T-helper 1 cell treated with Interleukin-12 subunit alpha and Interleukin-12 subunit beta and Interleukin-4 antibody, amounts not matched to agents 30 μg/mL and 1 μg/mL, for 36 hours (primary cell): Measurements from ENCODE around the gene VMO1.
A peak's percentile ranks its signal among the peaks of the same experiment; 100 is the strongest.

Experiments
- H3K27ac Mint-ChIP-seq: one replicate; pipeline ENCODE4 v1.8.0; 2021; ENCODE audit warnings: mild to moderate bottlenecking, mixed read lengths
- H3K27me3 Mint-ChIP-seq: one replicate; pipeline ENCODE4 v1.8.0; 2021; ENCODE audit warnings: low read depth, mixed read lengths
- H3K36me3 Mint-ChIP-seq: one replicate; pipeline ENCODE4 v1.8.0; 2021; ENCODE audit warnings: low read depth, mixed read lengths
- H3K4me1 Mint-ChIP-seq: one replicate; pipeline ENCODE4 v1.8.0; 2021; ENCODE audit warnings: low read depth, mixed read lengths
- H3K4me3 Mint-ChIP-seq: one replicate; pipeline ENCODE4 v1.8.0; 2021; ENCODE audit warnings: mild to moderate bottlenecking, moderate library complexity, mixed read lengths
- H3K9me3 Mint-ChIP-seq: one replicate; pipeline ENCODE4 v1.8.0; 2021; ENCODE audit warnings: mixed read lengths

Gene VMO1

DNA sequence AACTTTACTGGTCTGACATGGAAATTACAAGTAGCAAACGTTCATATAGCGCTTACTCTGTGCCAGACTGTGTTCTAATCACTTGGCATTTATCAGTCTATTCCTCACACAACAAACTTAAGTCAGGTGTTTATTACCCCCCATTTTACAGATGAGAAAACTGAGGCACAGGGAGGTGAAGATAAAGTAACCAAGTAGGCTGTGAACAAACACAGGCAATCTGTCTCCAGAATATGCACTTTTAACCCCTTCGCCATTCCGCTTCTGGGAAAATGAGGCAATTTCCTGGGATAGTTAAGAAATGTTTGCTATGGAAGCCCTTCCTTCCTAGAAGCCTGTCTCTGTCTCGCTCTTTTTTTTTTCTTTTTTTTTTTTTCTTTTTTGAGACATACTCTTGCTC lies 34.2 kb downstream of the VMO1 start:
- Mint-ChIP-seq H3K4me3 (no peak overlapping the region), H3K4me1 (peaks cover 14% of the 10 kb centered on the region), H3K27me3 (peaks cover 44% of the 10 kb centered on the region), H3K9me3 (no peaks in the 10 kb centered on the region), H3K36me3 (peaks cover 2% of the 10 kb centered on the region), H3K27ac (no peak overlapping the region)

DNA sequence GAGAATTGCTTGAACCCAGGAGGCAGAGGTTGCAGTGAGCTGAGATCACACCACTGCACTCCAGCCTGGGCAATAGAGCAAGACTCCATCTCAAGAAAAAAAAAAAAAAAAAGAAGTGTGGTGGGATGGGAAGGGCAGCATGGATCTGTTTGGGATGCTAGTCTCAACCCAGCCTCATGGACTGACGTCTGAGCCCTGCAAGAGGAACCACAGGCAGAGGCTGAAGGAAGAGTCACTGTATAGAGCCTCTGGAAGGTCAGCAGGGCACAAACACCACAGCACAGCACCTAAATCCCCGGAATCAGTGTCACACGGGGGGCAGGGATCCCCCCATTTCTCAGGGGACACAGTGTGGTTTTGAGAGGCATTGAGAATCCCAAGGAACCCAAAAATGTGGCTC lies 35.6 kb downstream of the VMO1 start:
- Mint-ChIP-seq H3K4me1 (peaks cover 18% of the 10 kb centered on the region), H3K27ac (no peak overlapping the region), H3K9me3 (no peaks in the 10 kb centered on the region), H3K36me3 (peaks cover 2% of the 10 kb centered on the region), H3K4me3 (no peak overlapping the region), H3K27me3 (peaks cover 48% of the 10 kb centered on the region)

DNA sequence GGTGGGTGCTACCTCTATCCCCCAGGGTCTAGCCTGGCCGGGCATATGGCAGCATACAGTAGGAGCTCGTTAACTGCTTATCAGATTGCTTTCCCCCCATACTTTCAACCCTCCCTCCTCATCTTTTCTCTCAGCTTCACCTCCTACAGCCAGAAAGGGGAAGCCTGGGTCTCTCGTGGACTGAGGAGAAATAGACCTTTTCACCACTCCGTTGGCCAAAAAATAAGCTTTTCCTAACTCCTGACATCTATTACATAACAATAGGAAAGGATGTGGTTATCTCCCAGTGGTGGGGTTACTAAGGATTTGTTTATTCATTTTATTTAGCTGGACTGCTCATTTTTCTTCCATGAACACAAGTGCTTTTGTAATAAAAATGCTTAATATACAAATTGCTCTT lies 37.5 kb downstream of the VMO1 start:
- H3K4me3 Mint-ChIP-seq: peak overlapping the region; percentile 32
- peak overlapping the region; percentile 5 for H3K27ac Mint-ChIP-seq
- H3K27me3 Mint-ChIP-seq: peaks cover 35% of the 10 kb centered on the region
- H3K4me1 Mint-ChIP-seq: peaks cover 21% of the 10 kb centered on the region
- no peaks in the 10 kb centered on the region for H3K9me3 Mint-ChIP-seq
- peaks cover 2% of the 10 kb centered on the region for H3K36me3 Mint-ChIP-seq

DNA sequence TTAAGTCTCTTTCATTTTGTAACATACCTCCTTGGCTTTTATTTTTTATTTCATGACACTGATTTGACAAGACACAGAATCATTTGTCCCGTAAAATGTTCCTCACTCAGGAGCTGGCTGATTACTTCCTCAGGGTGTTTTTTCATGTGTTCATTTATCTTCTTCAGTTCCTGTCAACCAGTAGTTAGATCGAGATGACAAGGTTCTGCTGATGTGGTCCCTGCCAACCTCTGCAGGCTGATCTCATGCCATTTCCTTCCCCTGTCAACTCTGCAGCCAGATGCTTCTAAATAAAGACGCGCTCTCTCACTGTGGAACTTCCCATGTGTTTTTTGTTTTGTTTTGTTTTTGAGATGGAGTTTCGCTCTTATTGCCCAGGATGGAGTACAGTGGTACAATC lies 38.3 kb downstream of the VMO1 start:
- peaks cover 2% of the 10 kb centered on the region for H3K36me3 Mint-ChIP-seq
- peak overlapping the region; percentile 87 for H3K27ac Mint-ChIP-seq
- H3K4me3 Mint-ChIP-seq: peak overlapping the region; percentile 79
- H3K4me1 Mint-ChIP-seq: peaks cover 21% of the 10 kb centered on the region
- H3K9me3 Mint-ChIP-seq: no peaks in the 10 kb centered on the region
- H3K27me3 Mint-ChIP-seq: peaks cover 29% of the 10 kb centered on the region

DNA sequence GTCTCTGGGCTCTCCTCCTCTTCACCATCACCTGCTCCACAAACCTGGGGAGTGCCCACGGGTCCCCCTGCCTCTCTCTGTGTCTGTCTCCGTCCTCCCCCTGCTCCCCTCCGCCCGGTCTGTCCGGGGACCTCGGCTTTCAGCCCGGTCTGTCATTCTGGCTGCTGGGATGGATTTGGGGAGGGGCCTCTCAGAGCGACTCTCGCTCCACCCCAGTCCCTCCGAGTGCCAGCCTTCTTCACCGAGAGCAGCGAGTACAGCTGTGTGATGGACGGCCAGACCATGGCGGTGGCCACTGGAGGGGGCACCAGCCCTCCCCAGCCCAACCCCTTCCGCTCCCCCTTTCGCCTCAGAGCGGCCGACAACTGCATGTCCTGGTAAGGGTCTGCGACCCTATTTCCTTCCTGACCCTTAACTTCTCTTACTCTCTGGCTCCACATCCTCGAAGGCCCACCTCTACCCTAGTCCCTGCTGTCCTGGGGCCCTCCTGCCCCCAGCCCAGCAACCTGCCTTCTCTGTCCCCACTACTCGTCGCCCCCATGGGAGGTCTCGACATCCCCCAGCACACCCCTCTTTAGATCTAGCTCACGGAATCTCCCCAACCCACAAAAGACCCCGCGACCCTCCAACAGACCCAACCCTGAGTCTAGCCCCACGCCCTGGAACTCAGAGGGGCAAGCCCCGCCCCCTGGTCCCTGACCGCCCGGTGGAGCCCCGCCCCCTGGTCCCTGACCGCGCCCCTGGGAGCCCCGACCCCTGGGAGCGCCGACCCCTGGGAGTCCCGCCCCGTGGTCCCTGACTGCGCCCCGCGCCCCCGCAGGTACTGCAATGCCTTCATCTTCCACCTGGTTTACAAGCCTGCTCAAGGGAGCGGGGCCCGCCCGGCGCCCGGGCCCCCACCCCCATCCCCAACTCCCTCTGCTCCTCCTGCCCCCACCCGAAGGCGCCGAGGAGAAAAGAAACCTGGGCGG lies 40.9 kb downstream of the VMO1 start:
- H3K36me3 Mint-ChIP-seq: peaks cover 2% of the 10 kb centered on the region
- H3K4me3 Mint-ChIP-seq: no peak overlapping the region
- H3K4me1 Mint-ChIP-seq: peaks cover 25% of the 10 kb centered on the region
- peaks cover 32% of the 10 kb centered on the region for H3K27me3 Mint-ChIP-seq
- no peaks in the 10 kb centered on the region for H3K9me3 Mint-ChIP-seq
- no peak overlapping the region for H3K27ac Mint-ChIP-seq

DNA sequence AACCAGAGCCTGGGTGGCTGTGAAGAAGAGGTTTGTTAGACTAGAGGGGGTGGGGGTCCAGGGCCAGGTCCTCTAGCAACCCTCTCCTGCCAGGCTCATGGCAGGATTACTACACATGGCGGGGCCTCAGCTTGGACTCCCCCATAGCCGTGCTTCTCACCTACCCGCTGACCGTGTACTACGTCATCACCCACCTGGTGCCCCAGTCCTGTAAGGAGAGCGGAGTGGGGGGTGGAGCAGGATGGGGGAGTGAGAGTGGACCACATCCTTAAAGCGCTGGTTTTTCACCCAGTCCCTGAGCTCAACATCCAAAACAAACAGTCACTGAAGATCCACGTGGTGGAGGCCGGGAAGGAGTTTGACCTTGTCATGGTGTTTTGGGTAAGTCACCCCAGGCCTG lies 42.3 kb downstream of the VMO1 start:
- Mint-ChIP-seq H3K9me3 (no peaks in the 10 kb centered on the region), H3K36me3 (peaks cover 2% of the 10 kb centered on the region), H3K4me1 (peaks cover 26% of the 10 kb centered on the region), H3K27me3 (peaks cover 34% of the 10 kb centered on the region), H3K27ac (no peak overlapping the region), H3K4me3 (no peak overlapping the region)

- Mint-ChIP-seq H3K9me3 (no peaks in the 10 kb centered on the region), H3K27ac (no peak overlapping the region), H3K4me3 (no peak overlapping the region), H3K27me3 (peaks cover 36% of the 10 kb centered on the region), H3K36me3 (peaks cover 4% of the 10 kb centered on the region), H3K4me1 (peaks cover 27% of the 10 kb centered on the region)
Measured at GRCh38 chr17:4743216-4743615, 42.9 kb downstream of the VMO1 start.

DNA sequence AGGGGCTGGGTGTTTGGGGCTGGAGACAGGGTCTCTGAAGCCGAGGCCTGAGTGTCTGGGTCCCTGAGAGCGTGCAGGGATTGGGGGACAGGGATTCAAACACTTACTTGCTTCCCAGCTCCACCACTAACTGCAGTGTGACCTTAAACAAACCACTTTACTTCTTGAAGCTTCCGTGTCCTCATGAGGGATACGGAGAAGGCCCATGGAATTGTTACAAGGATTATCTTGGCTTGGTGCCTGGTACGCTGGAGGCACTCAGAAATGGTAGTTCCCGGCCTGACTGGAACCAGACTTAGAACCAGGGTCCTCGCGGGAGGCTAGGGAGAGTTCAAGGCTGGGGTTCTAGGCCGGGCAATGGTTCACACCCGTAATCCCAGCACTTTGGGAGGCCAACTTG lies 43.5 kb downstream of the VMO1 start:
- Mint-ChIP-seq H3K36me3 (peaks cover 2% of the 10 kb centered on the region), H3K27ac (no peak overlapping the region), H3K27me3 (peaks cover 39% of the 10 kb centered on the region), H3K9me3 (no peaks in the 10 kb centered on the region), H3K4me3 (no peak overlapping the region), H3K4me1 (peaks cover 24% of the 10 kb centered on the region)

GRCh38 chr17:4742133-4742532 lies 44.0 kb downstream of the VMO1 start:
- Mint-ChIP-seq H3K4me3 (no peak overlapping the region), H3K36me3 (peaks cover 2% of the 10 kb centered on the region), H3K9me3 (no peaks in the 10 kb centered on the region), H3K4me1 (peaks cover 24% of the 10 kb centered on the region), H3K27me3 (peaks cover 39% of the 10 kb centered on the region), H3K27ac (no peak overlapping the region)

- Mint-ChIP-seq H3K4me3 (peak overlapping the region; percentile 61), H3K27ac (no peak overlapping the region), H3K27me3 (peaks cover 37% of the 10 kb centered on the region), H3K9me3 (no peaks in the 10 kb centered on the region), H3K4me1 (peaks cover 21% of the 10 kb centered on the region), H3K36me3 (peaks cover 2% of the 10 kb centered on the region)
Measured at GRCh38 chr17:4741544-4741943, 44.6 kb downstream of the VMO1 start.

- Mint-ChIP-seq H3K27ac (peak overlapping the region; percentile 53), H3K4me1 (peaks cover 26% of the 10 kb centered on the region), H3K36me3 (peaks cover 6% of the 10 kb centered on the region), H3K4me3 (peak overlapping the region; percentile 85), H3K9me3 (no peaks in the 10 kb centered on the region), H3K27me3 (peaks cover 41% of the 10 kb centered on the region)
Measured at GRCh38 chr17:4740584-4740983, 45.6 kb downstream of the VMO1 start.

- Mint-ChIP-seq H3K27ac (peak overlapping the region; percentile 53), H3K36me3 (peaks cover 6% of the 10 kb centered on the region), H3K4me1 (peaks cover 23% of the 10 kb centered on the region), H3K9me3 (no peaks in the 10 kb centered on the region), H3K27me3 (peaks cover 41% of the 10 kb centered on the region), H3K4me3 (peak overlapping the region; percentile 85)
Measured at GRCh38 chr17:4740025-4740351, 46.2 kb downstream of the VMO1 start.

DNA sequence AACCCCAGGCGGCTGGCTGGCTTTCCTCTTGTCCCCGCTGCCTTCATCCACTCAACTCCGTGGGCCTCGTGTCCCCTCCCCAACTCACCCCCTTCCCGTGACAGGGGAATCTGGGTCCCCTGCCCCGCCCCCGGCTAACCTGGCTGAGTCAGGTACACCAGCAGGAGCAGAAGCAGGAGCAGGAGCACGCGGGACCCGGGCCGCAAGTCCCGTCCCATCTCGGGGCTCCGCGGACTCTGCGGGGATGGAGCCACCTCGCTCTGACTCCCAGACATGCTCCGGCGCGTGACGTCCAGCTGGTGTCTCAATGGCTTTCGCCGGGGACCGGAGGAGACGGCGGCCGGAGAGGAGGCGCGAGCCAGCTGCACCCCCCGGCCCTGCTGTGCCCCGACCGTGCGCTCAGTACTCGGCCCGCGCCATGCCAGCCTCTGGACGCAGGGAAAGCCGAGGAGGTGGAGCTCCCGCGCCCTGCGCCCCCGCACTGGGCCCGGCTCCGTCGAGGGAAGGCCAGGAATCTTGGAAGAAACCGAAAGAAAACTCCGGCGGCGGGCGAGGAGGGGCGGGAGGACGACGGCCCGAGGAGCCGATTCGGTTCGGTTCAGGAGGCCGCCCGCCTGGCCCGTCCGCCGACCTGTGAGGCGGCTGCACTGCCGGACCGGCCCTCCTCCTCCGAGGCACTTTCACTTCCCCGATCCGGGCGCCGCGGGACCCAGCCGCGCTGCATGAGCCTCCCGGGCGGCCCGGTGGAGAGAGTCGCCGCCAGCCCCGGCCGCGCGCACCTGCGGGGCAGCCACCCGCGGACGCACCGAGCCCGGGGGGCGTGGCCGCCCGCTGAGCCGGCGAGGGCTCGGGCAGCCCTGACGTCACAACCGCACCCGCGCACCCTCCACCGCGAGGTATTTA lies 46.8 kb downstream of the VMO1 start, which contains the start of the genes CXCL16 and ZMYND15:
Gene CXCL16, minus strand, starts transcription at position 807 of the 903 bp plus-strand sequence. Its CDS starts 589 bp downstream, at position 218.
Gene ZMYND15, plus strand, starts transcription at position 712 of the 903 bp plus-strand sequence. CDS start 716 bp downstream, outside the sequence.
- Mint-ChIP-seq H3K27ac (peak within 1 kb of the TSS; percentile 53), H3K36me3 (peaks cover 7% of the 10 kb centered on the region), H3K9me3 (no peaks in the 10 kb centered on the region)

More for the DNA sequence above, 46.8 kb downstream of the VMO1 start, which contains the start of the genes CXCL16 and ZMYND15:
- Mint-ChIP-seq H3K27me3 (peaks cover 41% of the 10 kb centered on the region), H3K4me1 (peaks cover 23% of the 10 kb centered on the region), H3K4me3 (peak within 1 kb of the TSS; percentile 85)
